Measurements from ENCODE around the gene OR2T2. TPM values are rescaled to one million over a fixed set of nuclear protein-coding genes. Genes with fewer than 3 reads are reported as not detected.
"Not testable (repeated sequence)": the region's sequence is repeated elsewhere in the genome, so short reads cannot be mapped to it uniquely, and the experiment has no call there.

Gene OR2T2
- total RNA-seq, 1 donor = not detected

GRCh38 chr1:248471154-248471553 is 25.7 kb downstream of the OR2T2 start:
- Histone ChIP-seq H3K4me2 (ENCODE audit: insufficient read depth, low read length) (no peak overlapping the region), H3K27ac (ENCODE audit: low read depth, low read length) (no peak overlapping the region)

GRCh38 chr1:248472111-248472510 is 26.7 kb downstream of the OR2T2 start:
- not testable (repeated sequence) for H3K4me3 ChIP-seq (ENCODE audit: insufficient read depth, low read length); H3K36me3 ChIP-seq (ENCODE audit: insufficient read depth, low read length); H3K4me2 ChIP-seq (ENCODE audit: insufficient read depth, low read length); H3K9me3 ChIP-seq (ENCODE audit: low read depth, low read length); DNase-seq (ENCODE audit: insufficient read length, low spot score, missing footprints); H3K79me2 ChIP-seq (ENCODE audit: insufficient read depth, low read length); H4K20me1 ChIP-seq (ENCODE audit: insufficient read depth, low read length); H3K27ac ChIP-seq (ENCODE audit: low read depth, low read length); H3K27me3 ChIP-seq (ENCODE audit: insufficient read depth, low read length); H2AFZ ChIP-seq (ENCODE audit: low read length); H3K4me1 ChIP-seq (ENCODE audit: insufficient read depth, low read length)

More at GRCh38 chr1:248471154-248471553, 25.7 kb downstream of the OR2T2 start:
- H3K79me2 ChIP-seq (ENCODE audit: insufficient read depth, low read length) = no peaks in the 10 kb centered on the region
- H3K27me3 ChIP-seq (ENCODE audit: insufficient read depth, low read length) = no peaks in the 10 kb centered on the region
- no peak for DNase-seq (ENCODE audit: insufficient read length, low spot score, missing footprints)
- H3K4me3 ChIP-seq (ENCODE audit: insufficient read depth, low read length) = no peak overlapping the region
- TF ChIP-seq CTCF (IDR thresholded peaks at IDR 0.05; ENCODE audit: extremely low read depth, low read depth, low read length) = no peak
- no peaks in the 10 kb centered on the region for H4K20me1 ChIP-seq (ENCODE audit: insufficient read depth, low read length)
- H3K9me3 ChIP-seq (ENCODE audit: low read depth, low read length) = no peaks in the 10 kb centered on the region
- no peaks in the 10 kb centered on the region for H3K4me1 ChIP-seq (ENCODE audit: insufficient read depth, low read length)
- H3K36me3 ChIP-seq (ENCODE audit: insufficient read depth, low read length) = no peaks in the 10 kb centered on the region
- no peak overlapping the region for H2AFZ ChIP-seq (ENCODE audit: low read length)

- H3K79me2 ChIP-seq (ENCODE audit: insufficient read depth, low read length); H4K20me1 ChIP-seq (ENCODE audit: insufficient read depth, low read length); H3K27ac ChIP-seq (ENCODE audit: low read depth, low read length): not testable (repeated sequence)
These were observed 27.6 kb downstream of the OR2T2 start, which contains the start of gene OR2T3 for GRCh38 chr1:248473051-248473450. TSS of gene OR2T3 (plus strand) at chr1:248473351. CDS start at chr1:248473351, 0 bp downstream.

GRCh38 chr1:248475660-248476059 is 30.2 kb downstream of the OR2T2 start:
- not testable (repeated sequence) for H3K27ac ChIP-seq (ENCODE audit: low read depth, low read length); H3K9me3 ChIP-seq (ENCODE audit: low read depth, low read length); H3K4me1 ChIP-seq (ENCODE audit: insufficient read depth, low read length); H3K27me3 ChIP-seq (ENCODE audit: insufficient read depth, low read length); H2AFZ ChIP-seq (ENCODE audit: low read length); H3K36me3 ChIP-seq (ENCODE audit: insufficient read depth, low read length); H3K4me3 ChIP-seq (ENCODE audit: insufficient read depth, low read length); DNase-seq (ENCODE audit: insufficient read length, low spot score, missing footprints); H3K4me2 ChIP-seq (ENCODE audit: insufficient read depth, low read length); H4K20me1 ChIP-seq (ENCODE audit: insufficient read depth, low read length); H3K79me2 ChIP-seq (ENCODE audit: insufficient read depth, low read length)

More at GRCh38 chr1:248473051-248473450, 27.6 kb downstream of the OR2T2 start, which contains the start of gene OR2T3:
- not testable (repeated sequence) for H3K4me1 ChIP-seq (ENCODE audit: insufficient read depth, low read length); H3K4me2 ChIP-seq (ENCODE audit: insufficient read depth, low read length); H3K27me3 ChIP-seq (ENCODE audit: insufficient read depth, low read length); H2AFZ ChIP-seq (ENCODE audit: low read length); H3K4me3 ChIP-seq (ENCODE audit: insufficient read depth, low read length); H3K36me3 ChIP-seq (ENCODE audit: insufficient read depth, low read length); DNase-seq (ENCODE audit: insufficient read length, low spot score, missing footprints); H3K9me3 ChIP-seq (ENCODE audit: low read depth, low read length)

- not testable (repeated sequence) for H3K79me2 ChIP-seq (ENCODE audit: insufficient read depth, low read length); H3K4me1 ChIP-seq (ENCODE audit: insufficient read depth, low read length); H3K4me3 ChIP-seq (ENCODE audit: insufficient read depth, low read length); H4K20me1 ChIP-seq (ENCODE audit: insufficient read depth, low read length); H2AFZ ChIP-seq (ENCODE audit: low read length); H3K4me2 ChIP-seq (ENCODE audit: insufficient read depth, low read length); H3K36me3 ChIP-seq (ENCODE audit: insufficient read depth, low read length); DNase-seq (ENCODE audit: insufficient read length, low spot score, missing footprints); H3K27ac ChIP-seq (ENCODE audit: low read depth, low read length); H3K9me3 ChIP-seq (ENCODE audit: low read depth, low read length); H3K27me3 ChIP-seq (ENCODE audit: insufficient read depth, low read length)
These were observed 36.5 kb downstream of the OR2T2 start for GRCh38 chr1:248481686-248482579.

- not testable (repeated sequence) for H3K79me2 ChIP-seq (ENCODE audit: insufficient read depth, low read length); H4K20me1 ChIP-seq (ENCODE audit: insufficient read depth, low read length); H3K9me3 ChIP-seq (ENCODE audit: low read depth, low read length); H3K27me3 ChIP-seq (ENCODE audit: insufficient read depth, low read length); H2AFZ ChIP-seq (ENCODE audit: low read length); H3K4me1 ChIP-seq (ENCODE audit: insufficient read depth, low read length); H3K4me2 ChIP-seq (ENCODE audit: insufficient read depth, low read length); H3K4me3 ChIP-seq (ENCODE audit: insufficient read depth, low read length); H3K27ac ChIP-seq (ENCODE audit: low read depth, low read length); DNase-seq (ENCODE audit: insufficient read length, low spot score, missing footprints); H3K36me3 ChIP-seq (ENCODE audit: insufficient read depth, low read length)
These were observed 42.9 kb downstream of the OR2T2 start, which contains the start of gene OR2T5 for GRCh38 chr1:248488289-248488688. TSS of gene OR2T5 (plus strand) at chr1:248488589. CDS start at chr1:248488589, 0 bp downstream.

GRCh38 chr1:248496661-248497060 is 51.2 kb downstream of the OR2T2 start:
- not testable (repeated sequence) for DNase-seq (ENCODE audit: insufficient read length, low spot score, missing footprints); H3K4me2 ChIP-seq (ENCODE audit: insufficient read depth, low read length); H3K27me3 ChIP-seq (ENCODE audit: insufficient read depth, low read length)

GRCh38 chr1:248500305-248501035 is 55.0 kb downstream of the OR2T2 start:
- H2AFZ ChIP-seq (ENCODE audit: low read length); H3K4me1 ChIP-seq (ENCODE audit: insufficient read depth, low read length); H3K27ac ChIP-seq (ENCODE audit: low read depth, low read length); H3K9me3 ChIP-seq (ENCODE audit: low read depth, low read length); H3K4me3 ChIP-seq (ENCODE audit: insufficient read depth, low read length); H4K20me1 ChIP-seq (ENCODE audit: insufficient read depth, low read length); H3K4me2 ChIP-seq (ENCODE audit: insufficient read depth, low read length); H3K36me3 ChIP-seq (ENCODE audit: insufficient read depth, low read length); H3K27me3 ChIP-seq (ENCODE audit: insufficient read depth, low read length); H3K79me2 ChIP-seq (ENCODE audit: insufficient read depth, low read length); DNase-seq (ENCODE audit: insufficient read length, low spot score, missing footprints): not testable (repeated sequence)

More at GRCh38 chr1:248496661-248497060, 51.2 kb downstream of the OR2T2 start:
- H3K79me2 ChIP-seq (ENCODE audit: insufficient read depth, low read length); H3K36me3 ChIP-seq (ENCODE audit: insufficient read depth, low read length); H3K27ac ChIP-seq (ENCODE audit: low read depth, low read length); H3K4me3 ChIP-seq (ENCODE audit: insufficient read depth, low read length); H2AFZ ChIP-seq (ENCODE audit: low read length); H3K9me3 ChIP-seq (ENCODE audit: low read depth, low read length); H4K20me1 ChIP-seq (ENCODE audit: insufficient read depth, low read length); H3K4me1 ChIP-seq (ENCODE audit: insufficient read depth, low read length): not testable (repeated sequence)

All from osteoblast (primary cell).